CD4-positive, alpha-beta memory T cell (primary cell): Measurements from ENCODE around the gene MCRS1. TPM values are rescaled to one million over a fixed set of nuclear protein-coding genes. Genes with fewer than 3 reads are reported as not detected.
"Not testable (repeated sequence)": the region's sequence is repeated elsewhere in the genome, so short reads cannot be mapped to it uniquely, and the experiment has no call there.

Source experiments
- CTCF ChIA-PET: fragments of 350-600 bp; sonication (Branson Sonifier 250); formaldehyde crosslinking; loops from one replicate; lab custom pipeline; 2021; ENCODE audit warnings: inconsistent platforms; ENCODE audit not compliant: partially characterized antibody; lab: Charles Lee
- POLR2A ChIA-PET: fragments of 350-600 bp; sonication (Branson Sonifier 250); formaldehyde crosslinking; loops from one replicate; lab custom pipeline; 2021; ENCODE audit not compliant: partially characterized antibody; lab: Charles Lee
- DNase-seq, 5 donors: peaks; one replicate each; pipeline versions ENCODE4 v3.0.0 to v3.0.0-alpha.2; 2020 to 2022; ENCODE audit warnings: mixed read lengths in 1 of 5
- H3K27ac ChIP-seq: one replicate; pipeline ENCODE4 v1.7.0; 2013; ENCODE audit warnings: low read depth, low read length
- H3K27me3 ChIP-seq: 2 replicates; pipeline ENCODE4 v1.7.0; 2013; ENCODE audit warnings: mild to moderate bottlenecking, low read length, moderate library complexity; ENCODE audit not compliant: insufficient read depth
- H3K36me3 ChIP-seq: 2 replicates; pipeline ENCODE4 v1.7.0; 2013; ENCODE audit warnings: mild to moderate bottlenecking, low read length, moderate library complexity; ENCODE audit not compliant: insufficient read depth
- H3K4me1 ChIP-seq: 2 replicates; pipeline ENCODE4 v1.7.0; 2013; ENCODE audit warnings: mild to moderate bottlenecking, low read length, moderate library complexity; ENCODE audit not compliant: insufficient read depth
- H3K4me3 ChIP-seq, 2 donors: one replicate each; pipeline ENCODE4 v1.7.0; 2013; ENCODE audit warnings: low read length in 2 of 2, mild to moderate bottlenecking in 1 of 2
- H3K9me3 ChIP-seq, 2 donors: one replicate each; pipeline ENCODE4 v1.7.0; 2013; ENCODE audit warnings: low read length in 2 of 2, control low read depth in 1 of 2; ENCODE audit not compliant: control insufficient read depth in 1 of 2
- H3K27ac Mint-ChIP-seq, 7 donors: one replicate each; pipeline ENCODE4 v1.8.0; 2020 to 2021; ENCODE audit warnings: mixed read lengths in 7 of 7, mild to moderate bottlenecking in 6 of 7, inconsistent platforms in 3 of 7, moderate library complexity in 3 of 7
- H3K27me3 Mint-ChIP-seq, 2 donors: one replicate each; pipeline ENCODE4 v1.8.0; 2020 to 2021; ENCODE audit warnings: mixed read lengths in 2 of 2
- H3K36me3 Mint-ChIP-seq, 2 donors: one replicate each; pipeline ENCODE4 v1.8.0; 2020 to 2021; ENCODE audit warnings: mixed read lengths in 2 of 2, inconsistent platforms in 1 of 2, mild to moderate bottlenecking in 1 of 2
- H3K4me1 Mint-ChIP-seq, 4 donors: one replicate each; pipeline ENCODE4 v1.8.0; 2020 to 2021; ENCODE audit warnings: mixed read lengths in 4 of 4, mild to moderate bottlenecking in 1 of 4
- H3K4me3 Mint-ChIP-seq, 8 donors: one replicate each; pipeline ENCODE4 v1.8.0; 2020 to 2021; ENCODE audit warnings: mixed read lengths in 8 of 8, mild to moderate bottlenecking in 7 of 8, moderate library complexity in 6 of 8, inconsistent platforms in 3 of 8
- H3K9me3 Mint-ChIP-seq, 8 donors: one replicate each; pipeline ENCODE4 v1.8.0; 2020 to 2021; ENCODE audit warnings: mixed read lengths in 8 of 8, mild to moderate bottlenecking in 5 of 8, inconsistent platforms in 3 of 8, moderate library complexity in 1 of 8
- intact Hi-C: fragments of 100-400 bp; cut with micrococcal nuclease; formaldehyde crosslinking; loops from one replicate; pipeline ENCODE4 v1.15.1; 2023
- polyA plus RNA-seq, 2 donors: library from polyadenylated mRNA; unstranded; fragments of 300-500 nt; fragmentation: Illumina TruSeq; gene quantifications; one replicate each; pipeline ENCODE4 v1.2.3, GENCODE V29; 2021
- total RNA-seq, 2 experiments: library from RNA; stranded (reverse); gene quantifications; one replicate each; pipeline ENCODE4 v1.2.3, GENCODE V29; 2021

The MCRS1 gene
- total and polyA plus RNA-seq, 4 experiments from 2014 or later: 58.0 to 78.4 (median 68.3) TPM

GRCh38 chr12:49518914-49519573 lies 48.9 kb downstream of the MCRS1 start:
- no peaks in the 10 kb centered on the region for H3K36me3 ChIP-seq
- H3K36me3 Mint-ChIP-seq: peaks cover 4 to 7% of the 10 kb centered on the region in 2 donors
- no peaks in the 10 kb centered on the region for H3K27me3 ChIP-seq
- no peaks in the 10 kb centered on the region for H3K4me1 ChIP-seq
- no peaks in the 10 kb centered on the region for H3K9me3 ChIP-seq
- H3K27ac ChIP-seq: no peak overlapping the region
- peak overlapping the region in 1 of 7 donors; percentile 83 for H3K27ac Mint-ChIP-seq
- no peak overlapping the region for H3K4me3 Mint-ChIP-seq
- no peak for DNase-seq
- H3K9me3 Mint-ChIP-seq: no peaks in the 10 kb centered on the region
- no peaks in the 10 kb centered on the region for H3K4me1 Mint-ChIP-seq
- H3K4me3 ChIP-seq: no peak overlapping the region
- H3K27me3 Mint-ChIP-seq: no peaks in the 10 kb centered on the region
- ChIA-PET POLR2A (no interaction called here), CTCF (interaction anchor here (0.6 to 19.8 kb wide), 4 partner anchors 165 to 230 kb away, joined by 3 to 538 read pairs (median 4); partner anchors contain the start of gene DNAJC22)
- intact Hi-C loops: no loop called here

- H3K4me3 Mint-ChIP-seq: no peak overlapping the region
- H3K9me3 Mint-ChIP-seq: no peaks in the 10 kb centered on the region
- no peaks in the 10 kb centered on the region for H3K27me3 Mint-ChIP-seq
- Histone ChIP-seq H3K36me3 (no peaks in the 10 kb centered on the region), H3K27ac (no peak overlapping the region), H3K4me3 (no peak overlapping the region), H3K9me3 (no peaks in the 10 kb centered on the region), H3K4me1 (no peaks in the 10 kb centered on the region), H3K27me3 (no peaks in the 10 kb centered on the region)
- H3K27ac Mint-ChIP-seq: no peak overlapping the region
- intact Hi-C loops: no loop called here
- POLR2A ChIA-PET: interaction anchor here (2.0 kb wide), 1 partner anchor 157 kb away, joined by 13 read pairs; no protein-coding TSS in a partner anchor
- no peak for DNase-seq
- H3K4me1 Mint-ChIP-seq: no peaks in the 10 kb centered on the region
- H3K36me3 Mint-ChIP-seq: no peaks in the 10 kb centered on the region
- CTCF ChIA-PET: interaction anchor here (1.1 to 19.8 kb wide), 13 partner anchors 10 to 227 kb away, joined by 3 to 538 read pairs (median 8); partner anchors contain the start of genes DNAJC22 and SPATS2
These were observed 52.7 kb downstream of the MCRS1 start for GRCh38 chr12:49515266-49515665.

- H3K4me3 ChIP-seq: no peak overlapping the region
- intact Hi-C loops: no loop called here
These were observed 55.4 kb downstream of the MCRS1 start for GRCh38 chr12:49512546-49512945.

GRCh38 chr12:49511410-49511809 lies 56.5 kb downstream of the MCRS1 start:
- POLR2A ChIA-PET: interaction anchor here (0.9 to 1.4 kb wide), 2 partner anchors 153 to 165 kb away, joined by 3 read pairs; partner anchors contain the start of gene DNAJC22
- DNase-seq: no peak
- Histone ChIP-seq H3K27me3 (no peaks in the 10 kb centered on the region), H3K27ac (no peak overlapping the region), H3K9me3 (no peaks in the 10 kb centered on the region), H3K36me3 (no peaks in the 10 kb centered on the region), H3K4me1 (no peaks in the 10 kb centered on the region), H3K4me3 (no peak overlapping the region)
- intact Hi-C loops: no loop called here
- H3K4me3 Mint-ChIP-seq: no peak overlapping the region
- H3K9me3 Mint-ChIP-seq: no peaks in the 10 kb centered on the region
- H3K27me3 Mint-ChIP-seq: no peaks in the 10 kb centered on the region
- H3K27ac Mint-ChIP-seq: peak overlapping the region in 1 of 7 donors; percentile 57
- CTCF ChIA-PET: interaction anchor here (1.1 to 19.8 kb wide), 8 partner anchors 15 to 223 kb away, joined by 3 to 538 read pairs (median 5); partner anchors contain the start of genes DNAJC22, SPATS2 and TROAP
- no peaks in the 10 kb centered on the region for H3K4me1 Mint-ChIP-seq
- no peaks in the 10 kb centered on the region for H3K36me3 Mint-ChIP-seq

More at GRCh38 chr12:49512546-49512945, 55.4 kb downstream of the MCRS1 start:
- H3K36me3 ChIP-seq: no peaks in the 10 kb centered on the region
- Mint-ChIP-seq H3K27ac (no peak overlapping the region), H3K4me3 (no peak overlapping the region), H3K27me3 (no peaks in the 10 kb centered on the region), H3K36me3 (no peaks in the 10 kb centered on the region), H3K9me3 (no peaks in the 10 kb centered on the region), H3K4me1 (no peaks in the 10 kb centered on the region)
- no peaks in the 10 kb centered on the region for H3K27me3 ChIP-seq
- no peaks in the 10 kb centered on the region for H3K4me1 ChIP-seq
- H3K9me3 ChIP-seq: no peaks in the 10 kb centered on the region
- no peak for DNase-seq
- POLR2A ChIA-PET: interaction anchor here (1.0 kb wide), 1 partner anchor 146 kb away, joined by 4 read pairs; no protein-coding TSS in a partner anchor
- CTCF ChIA-PET: interaction anchor here (0.6 to 19.8 kb wide), 13 partner anchors 9 to 231 kb away, joined by 3 to 538 read pairs (median 4); partner anchors contain the start of genes DNAJC22, KCNH3 and SPATS2
- no peak overlapping the region for H3K27ac ChIP-seq

- H3K36me3 Mint-ChIP-seq, H3K27me3 ChIP-seq, H3K27ac ChIP-seq, intact Hi-C loops, H3K4me3 ChIP-seq, DNase-seq, H3K27ac Mint-ChIP-seq, H3K9me3 Mint-ChIP-seq, H3K36me3 ChIP-seq, H3K4me1 Mint-ChIP-seq, H3K9me3 ChIP-seq, H3K27me3 Mint-ChIP-seq, H3K4me3 Mint-ChIP-seq, H3K4me1 ChIP-seq, POLR2A ChIA-PET: not testable (repeated sequence)
- CTCF ChIA-PET: interaction anchor here (1.4 to 19.8 kb wide), 2 partner anchors 144 to 155 kb away, joined by 3 to 538 read pairs; partner anchors contain the start of gene DNAJC22
These were observed 58.3 kb downstream of the MCRS1 start for GRCh38 chr12:49509681-49510080.

Other genes starting within 250 kb of the MCRS1 start
- under 1 TPM; 0.26 to 0.80 TPM for gene TROAP, start 244.9 kb downstream of the MCRS1 start, total RNA-seq
- gene TROAP, start 244.9 kb downstream of the MCRS1 start, polyA plus RNA-seq: under 1 TPM in 1 of 2 donors, not detected in 1; 0.63 TPM
- not detected for gene C1QL4, start 231.0 kb downstream of the MCRS1 start, total RNA-seq
- gene C1QL4, start 231.0 kb downstream of the MCRS1 start, polyA plus RNA-seq: not detected
- not detected for gene DNAJC22, start 221.3 kb downstream of the MCRS1 start, total RNA-seq
- gene DNAJC22, start 221.3 kb downstream of the MCRS1 start, polyA plus RNA-seq: not detected
- gene SPATS2, start 200.7 kb downstream of the MCRS1 start, total RNA-seq: 1 to 10 TPM; 4.9 to 7.8 TPM
- gene SPATS2, start 200.7 kb downstream of the MCRS1 start, polyA plus RNA-seq: 1 to 10 TPM; 4.3 to 5.2 TPM
- 1 to 10 TPM; 1.3 to 2.4 TPM for gene KCNH3, start 29.1 kb downstream of the MCRS1 start, total RNA-seq
- gene KCNH3, start 29.1 kb downstream of the MCRS1 start, polyA plus RNA-seq: 1 to 10 TPM in 1 of 2 donors, under 1 TPM in 1; 0.97 to 1.5 TPM
- gene FAM186B, start 37.5 kb upstream of the MCRS1 start, total RNA-seq: under 1 TPM; 0.12 to 0.22 TPM
- gene FAM186B, start 37.5 kb upstream of the MCRS1 start, polyA plus RNA-seq: under 1 TPM in 1 of 2 donors, not detected in 1; 0.15 TPM
- 10 to 100 TPM; 15.1 to 15.9 TPM for gene PRPF40B, start 55.4 kb upstream of the MCRS1 start, total RNA-seq
- gene PRPF40B, start 55.4 kb upstream of the MCRS1 start, polyA plus RNA-seq: 1 to 10 TPM in 1 of 2 donors, under 1 TPM in 1; 0.73 to 4.7 TPM
- 10 to 100 TPM; 27.9 to 28.1 TPM for gene FMNL3, start 139.3 kb upstream of the MCRS1 start, total RNA-seq
- gene FMNL3, start 139.3 kb upstream of the MCRS1 start, polyA plus RNA-seq: 1 to 10 TPM; 3.9 to 6.1 TPM
- 100 to 1,000 TPM; 421 to 431 TPM for gene TMBIM6, start 173.4 kb upstream of the MCRS1 start, total RNA-seq
- gene TMBIM6, start 173.4 kb upstream of the MCRS1 start, polyA plus RNA-seq: 1,000 to 10,000 TPM in 1 of 2 donors, 100 to 1,000 TPM in 1; 878 to 2,112 TPM